Neuronal stem cell (in vitro differentiated cells): Measurements from ENCODE around the gene PDCD6IP.
A peak's percentile ranks its signal among the peaks of the same experiment; 100 is the strongest.

ENCODE experiments used
- DNase-seq: peaks from one replicate; pipeline ENCODE4 v3.0.0-alpha.2; 2013; ENCODE audit warnings: low spot score
- H2AFZ ChIP-seq: one replicate; pipeline ENCODE4 v1.6.1; 2013; ENCODE audit warnings: mild to moderate bottlenecking, low read length, inconsistent platforms
- H2AK5ac ChIP-seq: 2 replicates; pipeline ENCODE4 v1.6.1; 2013; ENCODE audit warnings: low read depth, mild to moderate bottlenecking, inconsistent platforms, low read length, moderate library complexity, mixed read lengths
- H2BK120ac ChIP-seq: 2 replicates; pipeline ENCODE4 v1.6.1; 2013; ENCODE audit warnings: low read depth, mild to moderate bottlenecking, inconsistent platforms, low read length, moderate library complexity, mixed read lengths
- H2BK12ac ChIP-seq: one replicate; pipeline ENCODE4 v1.6.1; 2013; ENCODE audit warnings: low read length, inconsistent platforms
- H2BK15ac ChIP-seq: 2 replicates; pipeline ENCODE4 v1.6.1; 2013; ENCODE audit warnings: mild to moderate bottlenecking, low read length, inconsistent platforms, mixed read lengths
- H2BK5ac ChIP-seq: one replicate; pipeline ENCODE4 v1.6.1; 2013; ENCODE audit warnings: inconsistent platforms, mild to moderate bottlenecking, low read length, moderate library complexity
- H3K14ac ChIP-seq: one replicate; pipeline ENCODE4 v1.6.1; 2013; ENCODE audit warnings: low read length, inconsistent platforms
- H3K18ac ChIP-seq: 2 replicates; pipeline ENCODE4 v1.6.1; 2013; ENCODE audit warnings: low read length, inconsistent platforms
- H3K23ac ChIP-seq: 2 replicates; pipeline ENCODE4 v1.6.1; 2013; ENCODE audit warnings: low read depth, mild to moderate bottlenecking, mixed read lengths, low read length, inconsistent platforms; ENCODE audit not compliant: poor library complexity
- H3K27ac ChIP-seq: replicated peaks from 3 replicates; pipeline ENCODE4 v1.5.1; 2013; ENCODE audit warnings: low read length, inconsistent platforms
- H3K27me3 ChIP-seq, 3 experiments: 2 replicates each; pipeline ENCODE4 v1.6.1; 2013; ENCODE audit warnings: low read length in 3 of 3, mild to moderate bottlenecking in 2 of 3, inconsistent platforms in 1 of 3, low read depth in 1 of 3, mixed read lengths in 1 of 3, moderate library complexity in 1 of 3; ENCODE audit not compliant: control insufficient read depth in 3 of 3, insufficient read depth in 3 of 3
- H3K36me3 ChIP-seq, 2 donors: replicated peaks in 1 of 2; 2 replicates each; pipeline ENCODE4 v1.6.1; 2013; ENCODE audit warnings: low read length in 2 of 2; ENCODE audit not compliant: control insufficient read depth in 2 of 2, insufficient read depth in 2 of 2
- H3K4ac ChIP-seq: 2 replicates; pipeline ENCODE4 v1.6.1; 2013; ENCODE audit warnings: inconsistent platforms, mild to moderate bottlenecking, low read length, moderate library complexity
- H3K4me1 ChIP-seq, 2 donors: 1 replicate in 1 of 2; 2 replicates in 1 of 2; pipeline ENCODE4 v1.6.1; 2013; ENCODE audit warnings: low read length in 2 of 2, low read depth in 1 of 2; ENCODE audit not compliant: control insufficient read depth in 2 of 2, insufficient read depth in 1 of 2
- H3K4me2 ChIP-seq: one replicate; pipeline ENCODE4 v1.6.1; 2013; ENCODE audit warnings: mild to moderate bottlenecking, low read length, inconsistent platforms; ENCODE audit not compliant: insufficient read depth, poor library complexity, severe bottlenecking
- H3K4me3 ChIP-seq, 2 donors: 2 replicates each; pipeline ENCODE4 v1.5.1; 2013; ENCODE audit warnings: low read length in 2 of 2, mild to moderate bottlenecking in 2 of 2, inconsistent platforms in 1 of 2, moderate library complexity in 1 of 2
- H3K79me1 ChIP-seq: one replicate; pipeline ENCODE4 v1.6.1; 2013; ENCODE audit warnings: low read depth, mild to moderate bottlenecking, inconsistent platforms, low read length, moderate library complexity
- H3K9ac ChIP-seq: one replicate; pipeline ENCODE4 v1.6.1; 2013; ENCODE audit warnings: mild to moderate bottlenecking, low read depth, low read length, inconsistent platforms; ENCODE audit not compliant: poor library complexity
- H3K9me3 ChIP-seq, 2 donors: replicated peaks in 1 of 2; 2 replicates each; pipeline versions ENCODE3 to v1.6.1; 2013; ENCODE audit warnings: low read length in 2 of 2, mild to moderate bottlenecking in 2 of 2, inconsistent platforms in 1 of 2, low read depth in 1 of 2, mixed read lengths in 1 of 2, moderate library complexity in 1 of 2; ENCODE audit not compliant: control insufficient read depth in 2 of 2, insufficient read depth in 1 of 2
- H4K8ac ChIP-seq: one replicate; pipeline ENCODE4 v1.6.1; 2013; ENCODE audit warnings: low read depth, mild to moderate bottlenecking, inconsistent platforms, low read length, moderate library complexity
- H4K91ac ChIP-seq: one replicate; pipeline ENCODE4 v1.6.1; 2013; ENCODE audit warnings: low read length, low read depth, mild to moderate bottlenecking, inconsistent platforms; ENCODE audit not compliant: poor library complexity
- WGBS, 2 donors: extraction: QIAGEN DNeasy Blood & Tissue Kit; methylation state at CpG; one replicate each; pipeline ENCODE4 v1.1.7; 2013; ENCODE audit warnings: missing lambda C conversion rate in 2 of 2, mixed read lengths in 1 of 2; ENCODE audit not compliant: insufficient read length in 2 of 2, insufficient replicate concordance in 1 of 2; ENCODE audit errors: extremely low coverage in 2 of 2; 5-methylcytosine and 5-hydroxymethylcytosine counted together

The PDCD6IP gene

GRCh38 chr3:33885496-33885895 lies 87.1 kb downstream of the PDCD6IP start:
- H2BK5ac ChIP-seq = no peak overlapping the region
- H3K36me3 ChIP-seq = no peaks in the 10 kb centered on the region
- H3K4me3 ChIP-seq = peak overlapping the region in 1 of 2 donors; percentile 36
- no peak overlapping the region for H2BK12ac ChIP-seq
- H2BK15ac ChIP-seq = no peak overlapping the region
- H2AFZ ChIP-seq = no peak overlapping the region
- H3K9ac ChIP-seq = peak overlapping the region; percentile 2
- no peak overlapping the region for H3K18ac ChIP-seq
- H3K9me3 ChIP-seq = peaks cover 0 to 3% of the 10 kb centered on the region in 2 donors
- peaks cover 0 to 3% (median 0%) of the 10 kb centered on the region in 3 experiments for H3K27me3 ChIP-seq
- no peak overlapping the region for H3K27ac ChIP-seq
- H3K14ac ChIP-seq = no peak overlapping the region
- H4K8ac ChIP-seq = no peak overlapping the region
- no peak overlapping the region for H2BK120ac ChIP-seq
- H3K4me2 ChIP-seq = no peak overlapping the region
- peak overlapping the region; percentile 5 for H3K23ac ChIP-seq
- peaks cover 3% of the 10 kb centered on the region in 2 donors for H3K4me1 ChIP-seq
- no peaks in the 10 kb centered on the region for H3K79me1 ChIP-seq
- H2AK5ac ChIP-seq = no peak overlapping the region
- WGBS, 2 donors = 100% methylated on average over 2 of the region's 6 CpGs; no CpG with 5 or more reads in 1 of the 2 donors
- H4K91ac ChIP-seq = no peak overlapping the region
- DNase-seq = no peak
- H3K4ac ChIP-seq = no peak overlapping the region

- Histone ChIP-seq H3K18ac (peak overlapping the region; percentile 27), H3K4me3 (no peak overlapping the region), H3K4me1 (peaks cover 3% of the 10 kb centered on the region in 2 donors), H3K23ac (no peak overlapping the region), H2BK120ac (no peak overlapping the region), H3K14ac (no peak overlapping the region), H4K8ac (no peak overlapping the region), H2BK5ac (no peak overlapping the region), H3K36me3 (no peaks in the 10 kb centered on the region), H2BK12ac (no peak overlapping the region), H3K27me3 (peaks cover 0 to 3% (median 0%) of the 10 kb centered on the region in 3 experiments), H3K4ac (no peak overlapping the region), H3K4me2 (no peak overlapping the region), H3K27ac (no peak overlapping the region), H3K79me1 (no peaks in the 10 kb centered on the region), H2BK15ac (no peak overlapping the region), H4K91ac (no peak overlapping the region), H2AK5ac (no peak overlapping the region), H2AFZ (no peak overlapping the region), H3K9ac (no peak overlapping the region), H3K9me3 (peaks cover 0 to 3% of the 10 kb centered on the region in 2 donors)
- no CpG with 5 or more reads among the region's 2 CpGs for WGBS, 2 donors
- no peak for DNase-seq
These were observed 87.6 kb downstream of the PDCD6IP start for GRCh38 chr3:33886015-33886414.

GRCh38 chr3:33887478-33887877 lies 89.0 kb downstream of the PDCD6IP start:
- Histone ChIP-seq H3K36me3 (no peaks in the 10 kb centered on the region), H2BK120ac (no peak overlapping the region), H3K27me3 (peaks cover 0 to 3% (median 0%) of the 10 kb centered on the region in 3 experiments), H4K8ac (no peak overlapping the region), H3K23ac (no peak overlapping the region), H3K4me3 (no peak overlapping the region), H3K9ac (no peak overlapping the region), H3K9me3 (peaks cover 0 to 3% of the 10 kb centered on the region in 2 donors), H3K4me2 (no peak overlapping the region), H3K4me1 (peaks cover 3% of the 10 kb centered on the region in 2 donors), H2BK5ac (no peak overlapping the region), H2BK15ac (no peak overlapping the region), H2BK12ac (no peak overlapping the region), H2AK5ac (no peak overlapping the region), H4K91ac (no peak overlapping the region), H3K79me1 (no peaks in the 10 kb centered on the region), H3K18ac (no peak overlapping the region), H3K14ac (no peak overlapping the region), H3K4ac (no peak overlapping the region), H3K27ac (no peak overlapping the region), H2AFZ (no peak overlapping the region)
- no CpG with 5 or more reads among the region's 1 CpG for WGBS, 2 donors
- no peak for DNase-seq

- no peaks in the 10 kb centered on the region for H3K4me1 ChIP-seq
- WGBS, 2 donors = no CpG with 5 or more reads among the region's 3 CpGs
These were observed 91.1 kb downstream of the PDCD6IP start for GRCh38 chr3:33889394-33890039.

More at GRCh38 chr3:33889394-33890039, 91.1 kb downstream of the PDCD6IP start:
- H3K4me2 ChIP-seq = no peak overlapping the region
- H3K4ac ChIP-seq = no peak overlapping the region
- H3K27ac ChIP-seq = no peak overlapping the region
- H2BK5ac ChIP-seq = no peak overlapping the region
- H3K9me3 ChIP-seq = peaks cover 0 to 3% of the 10 kb centered on the region in 2 donors
- H2BK15ac ChIP-seq = no peak overlapping the region
- no peak overlapping the region for H2AK5ac ChIP-seq
- no peak overlapping the region for H4K91ac ChIP-seq
- H3K14ac ChIP-seq = no peak overlapping the region
- no peaks in the 10 kb centered on the region for H3K79me1 ChIP-seq
- no peak overlapping the region for H3K9ac ChIP-seq
- no peak overlapping the region for H3K4me3 ChIP-seq
- no peak overlapping the region for H2BK120ac ChIP-seq
- H3K18ac ChIP-seq = no peak overlapping the region
- peaks cover 0 to 3% (median 0%) of the 10 kb centered on the region in 3 experiments for H3K27me3 ChIP-seq
- no peak for DNase-seq
- H4K8ac ChIP-seq = no peak overlapping the region
- H2BK12ac ChIP-seq = no peak overlapping the region
- peak overlapping the region; percentile 70 for H2AFZ ChIP-seq
- no peak overlapping the region for H3K23ac ChIP-seq
- no peaks in the 10 kb centered on the region for H3K36me3 ChIP-seq
